GM21423 (cell line): Measurements from ENCODE around the gene KIF16B.

Experiments used
- ATAC-seq: cut with Tn5 transposase; IDR thresholded peaks from one replicate; pipeline ENCODE4 v1.9.1; 2021; ENCODE audit warnings: mild to moderate bottlenecking, moderate library complexity; ENCODE audit not compliant: unreplicated experiment

The KIF16B gene

GRCh38 chr20:16308754-16309153 is 264.5 kb downstream of the KIF16B start:
- ATAC-seq: no peak

GRCh38 chr20:16302818-16303217 is 270.4 kb downstream of the KIF16B start:
- no peak for ATAC-seq

- ATAC-seq: no peak
These were observed 271.3 kb downstream of the KIF16B start for GRCh38 chr20:16301986-16302385.

- ATAC-seq: no peak
These were observed 273.4 kb downstream of the KIF16B start for GRCh38 chr20:16299897-16300296.

DNA sequence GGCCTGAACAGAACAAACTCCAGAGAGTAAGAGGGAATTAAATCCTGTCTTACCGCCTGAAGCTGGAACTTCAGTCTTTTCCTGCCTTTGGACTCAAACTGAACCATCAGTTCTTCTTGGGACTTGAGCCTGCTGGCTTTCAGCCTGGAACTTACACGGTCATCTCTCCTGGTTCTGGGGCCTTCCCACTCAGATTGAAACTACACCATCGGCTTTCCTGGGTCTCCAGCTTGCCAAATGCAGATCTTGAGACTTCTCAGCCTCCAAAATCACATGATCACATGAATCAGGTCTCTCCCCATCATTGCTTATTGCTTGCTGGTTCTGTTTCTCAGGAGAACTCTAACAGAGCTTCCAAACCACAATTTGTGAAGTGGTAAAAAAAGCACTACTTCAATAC is 276.3 kb downstream of the KIF16B start:
- no peak for ATAC-seq

GRCh38 chr20:16295534-16295933 is 277.7 kb downstream of the KIF16B start:
- no peak for ATAC-seq

DNA sequence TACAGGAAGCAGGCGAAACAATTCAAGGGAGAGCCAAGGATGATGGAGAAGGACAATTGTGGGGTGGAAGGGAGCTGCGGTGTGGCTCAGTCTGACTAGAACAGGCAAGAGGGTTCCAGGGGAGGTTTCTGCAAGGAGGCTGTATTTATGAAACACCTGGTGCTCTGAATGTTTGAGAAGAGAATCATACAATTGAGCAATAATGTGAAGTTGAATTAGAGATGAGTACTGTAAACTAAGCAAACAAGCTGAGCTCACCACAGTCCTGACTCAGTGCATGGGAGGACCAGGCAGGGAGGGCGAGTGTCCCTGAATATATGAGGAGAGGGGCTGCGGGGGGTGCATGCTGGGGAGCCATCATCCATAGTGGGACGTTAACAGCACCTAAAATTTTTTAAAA is 279.7 kb downstream of the KIF16B start:
- ATAC-seq: no peak

GRCh38 chr20:16292226-16292880 is 280.9 kb downstream of the KIF16B start:
- no peak for ATAC-seq

- ATAC-seq: no peak
These were observed 282.9 kb downstream of the KIF16B start for GRCh38 chr20:16290358-16290757.

- ATAC-seq: no peak
These were observed 285.5 kb downstream of the KIF16B start for GRCh38 chr20:16287776-16288175.

GRCh38 chr20:16286601-16287000 is 286.6 kb downstream of the KIF16B start:
- ATAC-seq: no peak

DNA sequence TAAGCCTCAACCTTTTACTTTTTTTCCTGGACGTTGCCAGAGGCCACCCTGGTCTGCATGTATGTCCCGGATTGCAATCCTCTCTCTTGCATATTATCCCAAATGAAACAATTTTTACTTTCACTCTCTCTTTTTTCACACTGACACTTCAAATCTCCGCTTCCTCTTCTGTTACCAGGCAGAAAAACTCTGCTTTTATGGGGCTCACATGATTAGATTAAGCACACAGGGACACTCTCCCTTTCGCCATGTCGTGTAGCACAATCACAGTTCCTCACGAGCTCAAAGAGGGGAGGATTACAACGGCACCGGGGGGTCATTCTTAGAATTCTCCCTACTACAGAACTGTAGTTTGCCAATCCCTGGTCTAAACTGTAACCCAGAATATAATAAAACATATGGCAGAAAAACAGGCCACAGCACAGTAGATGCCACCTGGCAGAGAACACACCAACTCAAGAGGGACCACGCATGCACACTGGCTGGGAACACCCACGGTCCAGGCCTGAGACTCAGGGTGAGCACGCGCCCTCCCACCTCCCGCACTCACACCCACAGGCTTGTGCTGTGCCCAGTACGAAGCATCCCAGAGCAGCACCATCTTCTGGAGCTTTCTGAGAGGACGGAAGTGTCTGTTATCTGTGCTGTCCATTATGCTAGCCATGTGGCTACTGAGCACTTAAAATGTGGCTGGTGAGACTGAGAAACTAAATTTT is 288.7 kb downstream of the KIF16B start:
- no peak for ATAC-seq

DNA sequence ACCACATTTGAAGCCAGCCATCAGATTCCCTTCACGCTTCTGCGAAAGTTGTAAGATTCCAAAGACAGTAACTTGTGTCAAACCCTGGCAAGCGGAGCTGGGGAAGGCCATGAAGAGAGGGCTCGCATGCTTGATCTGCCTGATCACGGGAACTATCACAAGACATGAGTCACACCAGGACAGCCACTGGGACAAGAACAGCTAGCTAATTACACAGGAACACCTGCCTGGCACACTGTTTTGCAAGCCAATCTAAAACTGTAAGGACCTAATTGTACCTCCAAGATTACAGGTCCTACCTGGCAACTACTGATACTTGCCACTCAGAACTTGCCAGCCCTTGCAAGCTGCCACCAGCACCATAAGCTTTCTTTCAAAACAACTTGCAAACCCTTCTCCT is 289.3 kb downstream of the KIF16B start:
- ATAC-seq: no peak

GRCh38 chr20:16283307-16283706 is 289.9 kb downstream of the KIF16B start:
- ATAC-seq: no peak

GRCh38 chr20:16280219-16280618 is 293.0 kb downstream of the KIF16B start:
- ATAC-seq: no peak

DNA sequence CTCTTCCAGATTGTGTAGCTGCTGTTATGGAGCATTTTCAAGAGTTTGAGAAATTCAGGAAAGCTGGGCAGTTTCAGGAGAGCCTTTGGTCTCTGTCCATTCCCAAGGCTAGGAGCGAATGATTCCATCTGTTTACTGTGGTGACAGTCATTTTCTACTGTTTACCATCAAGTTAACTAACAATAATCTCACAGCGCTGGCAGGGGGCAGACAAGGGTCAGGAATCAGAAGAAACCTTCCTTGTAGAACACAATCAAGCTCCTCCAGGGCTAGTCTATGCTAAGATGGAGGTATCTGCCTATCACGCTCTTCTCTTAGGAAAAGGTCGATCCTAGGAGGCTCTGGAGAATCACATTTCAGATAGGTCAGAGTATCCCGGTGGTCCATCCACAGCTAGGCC is 293.9 kb downstream of the KIF16B start:
- no peak for ATAC-seq

DNA sequence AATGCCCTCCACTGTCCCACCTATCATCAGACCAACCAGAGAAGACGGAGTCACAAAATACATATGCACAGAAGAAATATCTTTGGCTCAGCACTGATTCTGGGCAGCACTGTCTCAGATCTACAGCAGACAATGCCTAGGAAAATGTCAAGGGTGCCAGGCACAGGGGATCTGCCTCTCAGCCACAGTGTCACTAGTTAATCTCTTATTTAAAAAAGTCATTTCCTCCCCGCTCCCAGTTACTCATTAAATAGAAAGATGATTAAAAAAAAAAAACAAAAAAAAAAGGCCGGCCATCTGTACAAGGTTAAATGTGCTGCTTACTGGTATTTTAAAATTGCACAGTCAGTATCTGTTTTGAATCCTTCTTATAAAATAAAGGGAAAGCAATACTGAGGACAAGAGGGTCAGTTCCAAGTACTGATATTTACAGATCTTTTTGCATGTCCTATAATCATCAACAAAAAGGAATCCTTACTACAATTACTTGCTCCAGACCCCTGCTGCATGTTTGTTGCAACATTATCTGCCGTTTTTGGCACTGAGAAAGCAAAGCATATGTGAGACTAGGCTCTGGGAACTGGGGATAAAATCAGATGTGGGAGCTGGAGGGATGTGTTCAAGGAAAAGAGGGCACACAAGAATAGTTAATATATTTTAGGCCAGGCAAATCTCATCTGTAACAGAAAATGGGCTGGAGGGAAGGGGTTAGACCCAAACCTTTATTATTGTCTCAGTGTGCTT is 299.3 kb downstream of the KIF16B start:
- ATAC-seq: no peak

- ATAC-seq: no peak
These were observed 300.4 kb downstream of the KIF16B start for GRCh38 chr20:16272780-16273360.

DNA sequence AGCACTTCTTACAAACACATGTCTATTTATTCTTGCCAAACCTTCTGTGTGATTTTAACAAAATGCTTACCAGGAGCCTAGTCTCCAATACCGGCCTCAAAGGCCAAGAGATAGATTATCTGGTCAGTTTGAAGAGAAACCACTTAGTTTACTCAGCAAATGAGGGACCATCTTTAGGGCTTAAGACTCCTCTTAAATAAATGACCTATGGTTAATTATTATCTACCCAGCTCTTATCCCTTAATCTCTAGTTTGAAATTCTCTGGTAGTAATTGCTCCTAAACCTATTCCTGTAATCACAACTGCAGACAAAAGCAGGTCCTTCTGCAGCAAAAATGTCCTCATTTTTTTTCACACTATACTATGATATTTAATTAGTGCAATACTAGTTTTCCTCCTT is 301.8 kb downstream of the KIF16B start:
- ATAC-seq: no peak

- no peak for ATAC-seq
These were observed 302.3 kb downstream of the KIF16B start for GRCh38 chr20:16270989-16271388.

- ATAC-seq: no peak
These were observed 302.8 kb downstream of the KIF16B start for GRCh38 chr20:16270314-16270931.
